ENCODE measurements around the gene NT5C3A. TPM values are rescaled to one million over a fixed set of nuclear protein-coding genes. Genes with fewer than 3 reads are reported as not detected.

NT5C3A gene
- total RNA-seq, 1 experiment from 2014 or later = 18.6 TPM

- TF ChIP-seq ATF2 (CRISPR knock-in tag; IDR thresholded peaks at IDR 0.05; ENCODE audit: borderline replicate concordance, low read depth) (no peak), ZNF416 (CRISPR knock-in tag; IDR thresholded peaks at IDR 0.05) (no peak), NR2C2 (CRISPR knock-in tag; IDR thresholded peaks at IDR 0.05) (no peak), IRF2 (CRISPR knock-in tag; IDR thresholded peaks at IDR 0.05; ENCODE audit: borderline replicate concordance, low read depth) (no peak), ERG (CRISPR knock-in tag; IDR thresholded peaks at IDR 0.05) (no peak), E2F4 (CRISPR knock-in tag; IDR thresholded peaks at IDR 0.05; ENCODE audit: borderline replicate concordance, low read depth) (no peak), USF1 (CRISPR knock-in tag; IDR thresholded peaks at IDR 0.05) (no peak), ELF4 (CRISPR knock-in tag; IDR thresholded peaks at IDR 0.05; ENCODE audit: low read depth) (no peak), MXD4 (CRISPR knock-in tag; IDR thresholded peaks at IDR 0.05; ENCODE audit: borderline replicate concordance) (no peak), RORB (CRISPR knock-in tag; IDR thresholded peaks at IDR 0.05) (no peak), E2F1 (CRISPR knock-in tag; IDR thresholded peaks at IDR 0.05) (no peak), PRRX2 (CRISPR knock-in tag; IDR thresholded peaks at IDR 0.05) (no peak), STAT6 (CRISPR knock-in tag; conservative IDR thresholded peaks at IDR 0.05; ENCODE audit: low read depth) (no peak), TEAD4 (CRISPR knock-in tag; IDR thresholded peaks at IDR 0.05) (no peak), MAX (CRISPR knock-in tag; IDR thresholded peaks at IDR 0.05) (no peak), IRF1 (CRISPR knock-in tag; IDR thresholded peaks at IDR 0.05) (no peak), SMAD3 (CRISPR knock-in tag; IDR thresholded peaks at IDR 0.05; ENCODE audit: borderline replicate concordance) (no peak)
- H3K9me3 Mint-ChIP-seq = peaks cover 4% of the 10 kb centered on the region; the same call in 1 of the 2 replicates
- no peaks in the 10 kb centered on the region for H3K4me1 Mint-ChIP-seq
- H3K27ac Mint-ChIP-seq = no peak overlapping the region
- ChIA-PET POLR2A (no interaction called here), CTCF (interaction anchor here (0.7 kb wide), 1 partner anchor 21 kb away, joined by 3 read pairs; no protein-coding TSS in a partner anchor)
- H3K4me3 Mint-ChIP-seq = no peak overlapping the region
- H3K36me3 Mint-ChIP-seq = no peaks in the 10 kb centered on the region
- H3K27me3 Mint-ChIP-seq (ENCODE audit: low read depth) = no peaks in the 10 kb centered on the region
- DNase-seq (ENCODE audit: low spot score) (no peak), ATAC-seq (no peak)
Measured at GRCh38 chr7:33087858-33088257, 25.3 kb upstream of the NT5C3A start.

Data from WTC11 (cell line).